OCI-LY3 (cell line): Measurements from ENCODE around the gene PEMT.

Source experiments
- CTCF ChIP-seq: fragments of 200-600, 300-600 bp; sonication (generic); IDR thresholded peaks from 2 replicates; pipeline ENCODE4 v1.5.1; 2014; ENCODE audit warnings: antibody characterized with exemption, low read length, low read depth
- EZH2phosphoT487 ChIP-seq: fragments of 200-600 bp; shearing (Covaris generic); IDR thresholded peaks from 2 replicates; pipeline ENCODE4 v1.6.1; 2018; ENCODE audit warnings: antibody characterized with exemption, mixed run types, low read depth

GRCh38 chr17:17497845-17498520 is 93.5 kb downstream of the PEMT start:
- TF ChIP-seq CTCF (no peak), EZH2phosphoT487 (no peak)
